ENCODE data around the gene TMBIM4. TPM values are rescaled to one million over a fixed set of nuclear protein-coding genes. Genes with fewer than 3 reads are reported as not detected.

Gene TMBIM4
- total RNA-seq, 2 experiments from 2014 or later, result 24.1 to 24.2 TPM

GRCh38 chr12:66164349-66164821 is 5.4 kb downstream of the TMBIM4 start:
- intact Hi-C loops (cut with DNase I, micrococcal nuclease), result loop anchor here in 1 of 2 experiments (10.0 kb wide), 1 partner anchor 140 kb away; the partner anchor contains the start of gene HELB

GRCh38 chr12:66163289-66163688 is 6.5 kb downstream of the TMBIM4 start:
- Histone ChIP-seq H3K27me3 (ENCODE audit: control insufficient read depth in 1 of 2, insufficient read depth in 2 of 2, low read length in 2 of 2) (no peaks in the 10 kb centered on the region), H3K36me3 (ENCODE audit: insufficient read depth, low read length) (peaks cover 31% of the 10 kb centered on the region), H3K4me1 (ENCODE audit: insufficient read depth, low read length) (peaks cover 6% of the 10 kb centered on the region), H3K9me3 (ENCODE audit: control insufficient read depth in 1 of 2, insufficient read depth in 1 of 2, low read length in 2 of 2) (peaks cover 0 to 6% of the 10 kb centered on the region in 2 experiments), H3K27ac (ENCODE audit: low read depth in 1 of 2, low read length in 2 of 2) (no peak overlapping the region), H3K4me3 (ENCODE audit: low read length) (no peak overlapping the region)
- ChIA-PET POLR2A (no interaction called here), CTCF (interaction anchor here (0.6 kb wide), 1 partner anchor 13 kb away, joined by 3 read pairs; no protein-coding TSS in a partner anchor)
- H3K27ac Mint-ChIP-seq, result peak overlapping the region; percentile 49
- peak overlapping the region; percentile 7 for H3K4me3 Mint-ChIP-seq
- H3K4me1 Mint-ChIP-seq (ENCODE audit: low read depth), result peaks cover 87% of the 10 kb centered on the region
- TF ChIP-seq CTCF (IDR thresholded peaks at IDR 0.05), result no peak
- no peaks in the 10 kb centered on the region for H3K27me3 Mint-ChIP-seq
- ATAC-seq (ENCODE audit: poor library complexity) (no peak), DNase-seq (peak in 2 of 14 experiments; percentile 16 to 31)
- peaks cover 91% of the 10 kb centered on the region for H3K36me3 Mint-ChIP-seq (ENCODE audit: low read depth)
- peaks cover 18% of the 10 kb centered on the region for H3K9me3 Mint-ChIP-seq
- intact Hi-C loops (cut with DNase I, micrococcal nuclease), result loop anchor here in 1 of 2 experiments (10.0 kb wide), 1 partner anchor 142 kb away; the partner anchor contains the start of gene HELB

More at GRCh38 chr12:66164349-66164821, 5.4 kb downstream of the TMBIM4 start:
- Mint-ChIP-seq H3K4me3 (peak overlapping the region; percentile 43), H3K27ac (peak overlapping the region; percentile 55), H3K27me3 (no peaks in the 10 kb centered on the region), H3K9me3 (peaks cover 18% of the 10 kb centered on the region), H3K36me3 (ENCODE audit: low read depth) (peaks cover 91% of the 10 kb centered on the region), H3K4me1 (ENCODE audit: low read depth) (peaks cover 88% of the 10 kb centered on the region)
- Histone ChIP-seq H3K9me3 (ENCODE audit: control insufficient read depth in 1 of 2, insufficient read depth in 1 of 2, low read length in 2 of 2) (peaks cover 0 to 6% of the 10 kb centered on the region in 2 experiments), H3K36me3 (ENCODE audit: insufficient read depth, low read length) (peaks cover 23% of the 10 kb centered on the region), H3K4me3 (ENCODE audit: low read length) (no peak overlapping the region), H3K27ac (ENCODE audit: low read depth in 1 of 2, low read length in 2 of 2) (no peak overlapping the region), H3K4me1 (ENCODE audit: insufficient read depth, low read length) (peaks cover 10% of the 10 kb centered on the region), H3K27me3 (ENCODE audit: control insufficient read depth in 1 of 2, insufficient read depth in 2 of 2, low read length in 2 of 2) (no peaks in the 10 kb centered on the region)
- ATAC-seq (ENCODE audit: poor library complexity) (no peak), DNase-seq (no peak)
- ChIA-PET POLR2A (no interaction called here), CTCF (no interaction called here)
- TF ChIP-seq CTCF (IDR thresholded peaks at IDR 0.05), result no peak

- intact Hi-C loops (cut with DNase I, micrococcal nuclease), result loop anchor here in 1 of 2 experiments (10.0 kb wide), 1 partner anchor 142 kb away; the partner anchor contains the start of gene HELB
- H3K27me3 ChIP-seq (ENCODE audit: control insufficient read depth in 1 of 2, insufficient read depth in 2 of 2, low read length in 2 of 2), result no peaks in the 10 kb centered on the region
- Mint-ChIP-seq H3K4me3 (no peak overlapping the region), H3K27ac (peak overlapping the region; percentile 49), H3K27me3 (no peaks in the 10 kb centered on the region), H3K4me1 (ENCODE audit: low read depth) (peaks cover 83% of the 10 kb centered on the region), H3K36me3 (ENCODE audit: low read depth) (peaks cover 91% of the 10 kb centered on the region), H3K9me3 (peaks cover 18% of the 10 kb centered on the region)
- peaks cover 0 to 6% of the 10 kb centered on the region in 2 experiments for H3K9me3 ChIP-seq (ENCODE audit: control insufficient read depth in 1 of 2, insufficient read depth in 1 of 2, low read length in 2 of 2)
- H3K4me3 ChIP-seq (ENCODE audit: low read length), result no peak overlapping the region
- H3K27ac ChIP-seq (ENCODE audit: low read depth in 1 of 2, low read length in 2 of 2), result no peak overlapping the region
- CTCF ChIA-PET, result interaction anchor here (0.6 kb wide), 1 partner anchor 13 kb away, joined by 3 read pairs; no protein-coding TSS in a partner anchor
- H3K36me3 ChIP-seq (ENCODE audit: insufficient read depth, low read length), result peaks cover 31% of the 10 kb centered on the region
- POLR2A ChIA-PET, result no interaction called here
- H3K4me1 ChIP-seq (ENCODE audit: insufficient read depth, low read length), result peaks cover under 1% of the 10 kb centered on the region
- no peak for DNase-seq
- ATAC-seq (ENCODE audit: poor library complexity), result no peak
- no peak for TF ChIP-seq CTCF (IDR thresholded peaks at IDR 0.05)
Measured at GRCh38 chr12:66162701-66163100, 7.1 kb downstream of the TMBIM4 start.
